ENCODE data around the gene TSPAN9.

DNA sequence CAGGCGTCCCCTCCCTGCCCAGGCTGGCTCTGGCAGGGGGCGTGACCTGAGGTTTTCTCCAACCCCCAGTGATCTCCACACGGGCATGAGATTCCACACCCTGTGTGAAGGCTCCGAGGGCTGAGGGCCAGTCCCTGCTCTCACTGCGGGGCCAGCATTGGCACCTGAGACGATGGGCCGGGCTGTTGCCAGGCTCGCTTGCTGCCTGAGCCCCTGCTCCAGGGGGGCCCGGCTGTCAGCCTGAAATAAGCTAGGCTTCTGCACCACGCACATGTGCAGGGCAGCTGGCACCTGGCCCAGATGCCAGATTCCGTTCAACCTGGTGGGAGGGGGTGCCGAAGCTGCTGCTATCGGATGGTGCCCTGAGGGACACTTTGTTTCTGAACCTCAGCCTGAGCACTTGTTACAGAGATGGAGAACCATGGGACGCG, 217.3 kb downstream of the TSPAN9 start:
- TF ChIP-seq CTCF (conservative IDR thresholded peaks at IDR 0.05; ENCODE audit: low read depth, low read length) (no peak), CEBPB (IDR thresholded peaks at IDR 0.05; ENCODE audit: low read depth, low read length) (no peak)
